Heart left ventricle (tissue), 16 donors: Measurements from ENCODE around the gene FKBP1A. TPM values are rescaled to one million over a fixed set of nuclear protein-coding genes. Genes with fewer than 3 reads are reported as not detected.

ENCODE experiments used
- ATAC-seq, 4 donors: fragments of 200-7000 bp; cut with Tn5 transposase; one replicate each; pipeline ENCODE4 v1.9.1; 2020 to 2022; ENCODE audit warnings: moderate library complexity in 4 of 4, mild to moderate bottlenecking in 3 of 4, moderate number of reproducible peaks in 1 of 4
- DNase-seq, 5 donors: peaks; one replicate each; pipeline ENCODE4 v3.0.0-alpha.2; 2020
- H3K27ac ChIP-seq, 12 donors: fragments of 200-600 bp; sonication (generic) in 4 of 12; one replicate each; pipeline versions ENCODE4 v1.5.0 to v1.8.0; 2016 to 2022; ENCODE audit warnings: mild to moderate bottlenecking in 2 of 12
- H3K27me3 ChIP-seq, 9 donors: fragments of 200-600 bp; sonication (generic) in 2 of 9; one replicate each; pipeline versions ENCODE4 v1.5.1 to v1.8.0; 2016 to 2022; ENCODE audit warnings: mild to moderate bottlenecking in 3 of 9
- H3K36me3 ChIP-seq, 9 donors: fragments of 200-600 bp; sonication (generic) in 2 of 9; one replicate each; pipeline versions ENCODE4 v1.5.0 to v1.8.0; 2018 to 2022; ENCODE audit warnings: mild to moderate bottlenecking in 2 of 9
- H3K4me1 ChIP-seq, 12 donors: fragments of 200-600 bp; sonication (generic) in 4 of 12; one replicate each; pipeline versions ENCODE4 v1.5.0 to v1.8.0; 2016 to 2022; ENCODE audit warnings: mild to moderate bottlenecking in 3 of 12
- H3K4me3 ChIP-seq, 12 donors: fragments of 200-600 bp; sonication (generic) in 4 of 12; one replicate each; pipeline versions ENCODE4 v1.5.0 to v1.8.0; 2017 to 2022; ENCODE audit warnings: mild to moderate bottlenecking in 9 of 12, moderate library complexity in 4 of 12
- H3K9me3 ChIP-seq, 12 donors: fragments of 200-600 bp; sonication (generic) in 4 of 12; one replicate each; pipeline versions ENCODE4 v1.5.0 to v1.8.0; 2016 to 2022; ENCODE audit warnings: mild to moderate bottlenecking in 1 of 12
- POLR2A ChIP-seq, 2 donors: fragments of 450-650 bp; IDR thresholded peaks; one replicate each; pipeline ENCODE4 v1.6.1; 2017; ENCODE audit warnings: antibody characterized with exemption in 2 of 2, mild to moderate bottlenecking in 2 of 2, moderate library complexity in 2 of 2
- WGBS, 4 donors: extraction: QIAGEN DNeasy Blood & Tissue Kit in 2 of 4; methylation state at CpG; one replicate each; pipeline versions ENCODE4 v1.1.5 to v1.1.7; 2013 to 2018; 5-methylcytosine and 5-hydroxymethylcytosine counted together
- intact Hi-C, 10 donors: fragments of 100-400 bp; cut with DNase I; formaldehyde crosslinking; loops; one replicate each; pipeline versions ENCODE4 v1.11.1 to v1.14.2; 2022
- polyA plus RNA-seq, 2 donors: library from polyadenylated mRNA; stranded (reverse); fragments of 200-250 nt; gene quantifications; one replicate each; pipeline ENCODE4 v1.2.3, GENCODE V29; 2013
- total RNA-seq, 9 donors: library from RNA; depleted of rRNA in 2 of 9; stranded (reverse); fragments of >200 nt in 2 of 9; fragmentation: NEBNext Ultra II Directional in 3 of 9; extraction: Animal tissue kit (Norgen Biotek cat#: 25700) in 3 of 9; gene quantifications; one replicate each; pipeline versions ENCODE4 v1.1.0 to v1.2.4, GENCODE V29; 2016 to 2023
- TF ChIP-seq, protein P1 (sequence below), 12 donors: fragments of 200-600 bp; sonication (generic) in 4 of 12; IDR thresholded peaks; one replicate each; pipeline versions ENCODE4 v1.5.0 to v1.8.0; 2018 to 2022; ENCODE audit warnings: antibody characterized with exemption in 12 of 12, mild to moderate bottlenecking in 5 of 12
- donor health status: ischemic (EF 13 %, LVEDD 7.1; RV severe dilation, severe dysfunction).
- donor health status: healthy with polysubstance abuse.
- donor health status: DM: no; HTN: yes; CAD: no.
- donor health status: DM: no; HTN: no; CAD: no.
- donor health status: ischemic (EF 25% LVEDD 6.9; RV normal size, moderate dysfunction).
- donor health status: ischemic (EF 25% LVEDD 5.7; RV mildly dilated, moderate dysfunction).
- donor health status: healthy.
- donor health status: DM: yes; HTN: yes; CAD: no.
- donor health status: ischemic (EF 35%, LVEDD 5.7; RV mildly dilated, moderate dysfunction).
- donor health status: nonischemic (EF 11% LVEDD 7.7; RV severe dilation, severe dysfunction).
- donor health status: DM: yes; HTN: yes; CAD: no.
- donor health status: PGD.
- donor health status: ischemic (EF 29% LVEDD 5.4; RV normal size, mild dysfunction).
- donor health status: nonischemic (EF 23%, LVEDD 6.1; RV moderate dilation, normal function).

The FKBP1A gene
- total and polyA plus RNA-seq, 11 donors: 71.3 to 401 (median 144) TPM

DNA sequence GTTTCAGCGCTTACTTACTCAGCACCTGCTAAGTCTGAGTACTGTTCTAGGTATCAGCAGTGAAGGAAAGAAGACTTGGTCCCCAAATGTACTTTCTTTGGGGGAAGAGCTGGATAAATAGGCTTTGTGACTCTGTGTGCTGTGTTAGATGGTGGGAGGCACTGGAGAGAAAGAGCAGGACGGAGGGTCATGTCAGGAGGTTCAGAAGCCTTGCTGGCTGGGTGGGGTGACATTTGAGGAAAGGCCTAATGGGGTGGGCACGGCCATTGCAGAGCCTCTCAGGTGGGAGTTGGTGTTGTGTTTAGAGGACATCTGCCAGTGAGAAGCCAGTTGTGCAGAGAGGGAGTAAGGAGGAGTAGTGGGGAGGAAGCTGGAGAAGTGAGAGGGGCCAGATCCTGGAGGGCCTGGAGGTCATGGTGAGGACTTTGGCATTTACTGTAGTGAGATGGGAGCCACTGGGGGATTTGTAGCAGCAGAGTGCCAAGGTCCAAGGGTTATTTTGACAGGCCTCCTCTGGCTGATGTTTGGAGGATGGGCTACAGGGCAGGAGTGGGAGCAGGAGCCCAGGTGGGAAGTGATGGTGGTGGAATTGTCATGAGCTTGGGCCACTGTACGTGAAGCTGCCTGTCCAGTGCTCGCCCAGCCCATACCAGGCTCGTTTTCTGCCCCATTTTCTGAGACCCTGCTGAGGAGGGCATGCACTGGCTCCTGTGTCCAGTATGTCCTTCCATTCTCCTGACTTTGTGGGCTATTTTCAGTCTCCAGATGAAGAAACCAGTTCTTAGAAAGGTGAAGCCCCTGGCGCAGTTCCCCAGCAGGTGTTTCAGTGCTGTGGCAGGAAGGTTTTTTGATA lies 64.8 kb downstream of the FKBP1A start:
- WGBS, 4 donors: 85 to 88% (median 86%) methylated on average over 6 to 7 of the region's 7 CpGs
- H3K36me3 ChIP-seq: peaks cover 0 to 8% (median 4%) of the 10 kb centered on the region in 9 donors
- intact Hi-C loops: loop anchor here in 4 of 10 donors (2.0 to 5.0 kb wide), 3 partner anchors 44 to 65 kb away; partner anchors contain the start of gene FKBP1A (in 3 of the 4)
- peaks cover 24 to 86% (median 67%) of the 10 kb centered on the region in 12 donors for H3K4me1 ChIP-seq
- no peak for TF ChIP-seq POLR2A (IDR thresholded peaks at IDR 0.05)
- TF ChIP-seq, protein P1, sequence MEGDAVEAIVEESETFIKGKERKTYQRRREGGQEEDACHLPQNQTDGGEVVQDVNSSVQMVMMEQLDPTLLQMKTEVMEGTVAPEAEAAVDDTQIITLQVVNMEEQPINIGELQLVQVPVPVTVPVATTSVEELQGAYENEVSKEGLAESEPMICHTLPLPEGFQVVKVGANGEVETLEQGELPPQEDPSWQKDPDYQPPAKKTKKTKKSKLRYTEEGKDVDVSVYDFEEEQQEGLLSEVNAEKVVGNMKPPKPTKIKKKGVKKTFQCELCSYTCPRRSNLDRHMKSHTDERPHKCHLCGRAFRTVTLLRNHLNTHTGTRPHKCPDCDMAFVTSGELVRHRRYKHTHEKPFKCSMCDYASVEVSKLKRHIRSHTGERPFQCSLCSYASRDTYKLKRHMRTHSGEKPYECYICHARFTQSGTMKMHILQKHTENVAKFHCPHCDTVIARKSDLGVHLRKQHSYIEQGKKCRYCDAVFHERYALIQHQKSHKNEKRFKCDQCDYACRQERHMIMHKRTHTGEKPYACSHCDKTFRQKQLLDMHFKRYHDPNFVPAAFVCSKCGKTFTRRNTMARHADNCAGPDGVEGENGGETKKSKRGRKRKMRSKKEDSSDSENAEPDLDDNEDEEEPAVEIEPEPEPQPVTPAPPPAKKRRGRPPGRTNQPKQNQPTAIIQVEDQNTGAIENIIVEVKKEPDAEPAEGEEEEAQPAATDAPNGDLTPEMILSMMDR (IDR thresholded peaks at IDR 0.05): no peak
- no peaks in the 10 kb centered on the region for H3K9me3 ChIP-seq
- DNase-seq (peak in 2 of 5 donors; percentile 3 to 14), ATAC-seq (no peak)
- H3K27me3 ChIP-seq: no peaks in the 10 kb centered on the region
- no peak overlapping the region for H3K4me3 ChIP-seq
- peak overlapping the region; percentile 96 to 100 (median 99) for H3K27ac ChIP-seq

DNA sequence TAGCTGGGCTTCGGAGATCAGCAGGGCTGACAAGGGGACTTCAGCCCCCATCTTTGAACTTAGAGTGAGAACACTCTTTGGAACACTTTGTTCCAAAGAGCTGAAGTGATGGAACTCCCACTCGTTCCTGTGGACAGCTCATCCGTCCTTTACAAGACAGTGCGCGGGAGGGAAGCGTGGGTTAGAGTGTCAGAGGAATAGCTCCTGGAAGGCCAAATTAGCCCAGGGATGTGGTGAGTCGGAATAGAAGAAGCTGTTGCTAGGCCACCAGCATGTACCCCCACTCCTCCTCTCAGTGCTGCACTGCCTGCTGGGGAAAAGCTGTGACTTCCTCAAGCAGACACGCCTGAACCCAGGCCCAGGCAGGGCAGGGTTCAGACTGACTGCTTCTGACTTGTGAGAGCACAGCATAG lies 65.6 kb downstream of the FKBP1A start:
- no peak for TF ChIP-seq POLR2A (IDR thresholded peaks at IDR 0.05)
- TF ChIP-seq, protein P1 (IDR thresholded peaks at IDR 0.05): no peak
- 45 to 62% (median 54%) methylated on average over 8 of the region's 8 CpGs for WGBS, 4 donors
- peak in 1 of 4 donors; percentile 3 for ATAC-seq

DNA sequence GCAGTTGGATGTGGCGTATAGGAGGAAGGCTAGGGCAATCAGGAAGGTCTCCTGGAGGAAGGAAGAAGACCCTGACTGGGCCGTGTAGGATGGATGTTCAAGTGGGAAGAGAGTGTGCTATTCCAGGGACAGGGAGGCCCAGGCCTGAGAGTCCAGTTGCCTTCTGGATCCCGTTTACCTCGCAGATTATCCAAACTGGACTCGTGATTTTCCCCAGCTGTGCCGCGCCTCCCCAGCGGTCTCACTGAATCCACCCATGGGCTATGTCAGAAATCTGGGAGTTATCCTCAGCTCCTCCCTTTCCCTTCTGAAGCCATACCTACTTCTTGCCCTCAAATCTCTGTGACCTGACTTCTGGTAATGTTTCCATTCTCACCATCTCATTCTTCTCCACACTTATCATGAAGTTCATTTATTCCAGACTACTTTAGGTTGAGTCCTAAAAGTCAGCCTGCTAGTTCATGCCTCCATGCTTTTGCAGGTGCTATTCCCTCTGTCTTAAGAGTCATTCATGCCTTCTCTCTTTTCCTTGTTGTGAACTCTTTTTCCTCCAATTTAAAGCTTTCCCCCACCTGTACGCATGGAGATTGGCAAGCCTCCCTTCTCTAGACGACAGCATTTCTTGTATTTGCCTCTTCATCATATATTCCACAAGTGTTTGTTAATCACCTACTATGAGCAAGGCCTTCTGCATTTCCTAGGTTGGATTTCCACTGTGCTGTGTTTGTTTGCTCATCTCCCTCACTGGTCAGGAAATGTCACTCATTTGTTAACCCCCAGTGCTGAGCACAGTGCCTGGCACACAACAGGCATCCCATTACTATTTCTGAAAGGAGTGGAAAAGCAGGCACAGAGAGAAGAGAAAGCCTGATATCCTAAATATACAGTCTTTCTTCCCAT lies 66.6 kb downstream of the FKBP1A start:
- H3K4me1 ChIP-seq: peaks cover 24 to 92% (median 76%) of the 10 kb centered on the region in 12 donors
- WGBS, 4 donors: 23 to 36% (median 24%) methylated on average over 10 of the region's 10 CpGs
- peaks cover 0 to 3% (median 0%) of the 10 kb centered on the region in 9 donors for H3K36me3 ChIP-seq
- DNase-seq (peak in 2 of 5 donors; percentile 4 to 30), ATAC-seq (peak in 3 of 4 donors; percentile 0 to 6 (median 1))
- TF ChIP-seq, protein P1 (IDR thresholded peaks at IDR 0.05): no peak
- TF ChIP-seq POLR2A (IDR thresholded peaks at IDR 0.05): no peak
- no peaks in the 10 kb centered on the region for H3K9me3 ChIP-seq
- intact Hi-C loops: loop anchor here in 4 of 10 donors (2.0 to 5.0 kb wide), 3 partner anchors 46 to 67 kb away; partner anchors contain the start of gene FKBP1A (in 3 of the 4)
- H3K4me3 ChIP-seq: peak overlapping the region; percentile 60 to 96 (median 78)
- H3K27ac ChIP-seq: peak overlapping the region; percentile 96 to 100 (median 99)
- H3K27me3 ChIP-seq: no peaks in the 10 kb centered on the region

More for the DNA sequence above, 65.6 kb downstream of the FKBP1A start:
- intact Hi-C loops: loop anchor here in 4 of 10 donors (2.0 to 5.0 kb wide), 3 partner anchors 45 to 66 kb away; partner anchors contain the start of gene FKBP1A (in 3 of the 4)
- Histone ChIP-seq H3K27me3 (no peaks in the 10 kb centered on the region), H3K4me1 (peaks cover 24 to 86% (median 69%) of the 10 kb centered on the region in 12 donors), H3K4me3 (no peak overlapping the region), H3K36me3 (peaks cover 0 to 3% (median 0%) of the 10 kb centered on the region in 9 donors), H3K27ac (peak overlapping the region; percentile 96 to 100 (median 99)), H3K9me3 (no peaks in the 10 kb centered on the region)
- peak in 3 of 5 donors; percentile 18 to 75 (median 27) for DNase-seq
